GM18951 (cell line): ENCODE results near the gene IFI27L2.

Experiments
- POLR2A ChIP-seq: IDR thresholded peaks from 4 replicates; pipeline ENCODE4 v1.6.1; 2011; ENCODE audit warnings: mild to moderate bottlenecking; ENCODE audit not compliant: insufficient read length, insufficient read depth; ENCODE audit errors: extremely low read depth
- in situ Hi-C: fragments of 300-500 bp; cut with MboI; formaldehyde crosslinking; loops from one replicate; pipeline ENCODE4 v1.12.0; 2022; ENCODE audit warnings: low sequenced_read_pairs, mixed read lengths, inconsistent platforms; ENCODE audit not compliant: unreplicated experiment

The IFI27L2 gene

DNA sequence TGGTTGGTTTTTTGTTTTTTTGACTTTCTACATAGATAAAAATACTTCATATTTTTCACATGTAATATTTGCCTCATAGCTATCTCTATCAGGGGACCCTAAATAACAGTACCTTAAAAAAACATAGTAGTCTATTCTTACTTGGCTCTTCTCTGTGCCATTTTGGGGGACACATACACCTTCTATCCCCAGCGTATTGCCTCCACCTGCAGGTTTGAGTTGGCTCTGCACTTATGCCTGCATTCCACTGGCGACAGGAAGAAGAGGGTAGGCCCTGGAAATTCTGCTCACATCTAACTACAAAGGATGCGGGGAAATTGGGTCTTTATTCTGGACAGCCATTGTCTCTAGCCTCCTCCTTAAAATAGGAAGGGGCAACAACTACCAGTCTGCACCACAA is 13.8 kb upstream of the IFI27L2 start:
- in situ Hi-C loops = no loop called here

DNA sequence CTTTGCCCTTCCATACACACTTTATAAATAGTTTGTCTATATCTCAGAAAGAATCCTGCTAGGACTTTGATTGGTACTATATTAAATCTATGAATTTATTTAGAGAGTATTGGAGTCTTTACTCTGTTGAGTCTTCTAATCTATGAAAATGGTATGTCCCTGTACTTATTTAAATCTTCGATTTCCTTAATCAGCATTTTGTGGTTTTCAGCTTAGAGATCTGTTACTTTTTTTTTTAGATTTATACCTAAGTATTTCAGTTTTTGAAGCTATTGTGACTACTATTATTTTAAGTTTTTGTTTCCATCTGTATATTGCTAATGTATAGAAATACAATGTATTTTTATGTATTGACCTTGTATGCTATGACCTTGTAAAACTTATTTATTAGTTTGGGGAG is 13.4 kb upstream of the IFI27L2 start:
- TF ChIP-seq POLR2A = no peak
- in situ Hi-C loops = no loop called here

More for the DNA sequence above, 13.8 kb upstream of the IFI27L2 start:
- TF ChIP-seq POLR2A = no peak

DNA sequence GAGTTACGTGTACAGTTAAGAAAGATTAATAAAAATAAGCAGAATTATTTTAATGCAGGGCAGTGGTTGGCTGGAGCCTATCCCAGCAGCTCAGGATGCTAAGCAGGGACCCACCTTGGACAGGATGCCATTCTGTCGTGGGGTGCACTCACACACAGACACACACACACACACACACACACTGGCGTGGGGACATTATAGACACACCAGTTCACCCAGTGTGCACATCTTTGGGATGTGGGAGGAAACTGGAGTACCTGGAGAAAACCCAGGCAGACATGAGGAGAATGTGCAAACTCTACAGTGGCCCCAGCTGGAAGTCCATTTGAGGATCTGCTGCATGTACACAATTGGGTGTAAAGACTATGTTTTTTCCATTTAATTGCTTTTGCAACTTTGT is 12.8 kb upstream of the IFI27L2 start:
- TF ChIP-seq POLR2A = no peak
- in situ Hi-C loops = no loop called here

DNA sequence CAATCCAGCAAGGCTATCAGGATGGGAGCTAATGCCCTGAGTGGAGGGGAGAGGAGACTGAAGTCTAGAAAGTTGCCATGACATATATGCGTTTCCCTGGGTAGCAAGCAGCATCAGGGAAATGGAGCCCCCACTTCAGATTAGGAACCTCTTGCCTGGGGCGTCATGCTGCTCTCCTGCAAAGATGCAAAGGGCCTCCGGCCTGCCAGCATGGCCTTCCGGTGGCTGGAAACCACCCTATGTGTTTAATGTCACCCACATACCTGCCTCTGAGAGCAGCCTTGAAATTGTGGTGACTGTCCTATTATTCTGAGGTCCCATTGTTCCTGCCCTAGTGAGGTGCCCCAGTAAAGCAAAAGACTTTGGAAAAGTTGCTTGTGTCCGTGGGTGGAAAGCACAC is 10.0 kb upstream of the IFI27L2 start:
- no peak for TF ChIP-seq POLR2A
- in situ Hi-C loops = loop anchor here (10.0 kb wide), 1 partner anchor 105 kb away; no protein-coding TSS in a partner anchor

DNA sequence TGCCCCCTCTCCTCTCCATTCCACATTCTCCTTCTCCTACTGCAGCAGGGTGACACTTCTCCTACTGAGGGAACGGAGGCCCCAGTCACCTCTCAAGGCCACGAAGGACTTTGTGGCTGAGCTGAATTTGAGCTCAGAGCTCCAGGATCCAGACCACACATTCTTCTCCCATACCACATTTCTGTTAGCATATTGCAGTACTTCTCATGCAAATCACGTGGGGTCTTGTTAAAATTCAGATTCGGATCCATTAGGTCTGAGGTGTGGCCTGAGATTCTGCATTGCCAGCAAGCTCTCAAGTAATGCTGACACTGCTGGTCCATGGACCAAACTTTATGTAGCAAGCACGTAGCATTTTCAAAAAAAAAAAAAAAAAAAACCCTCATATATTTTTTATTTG is 9.6 kb upstream of the IFI27L2 start:
- no peak for TF ChIP-seq POLR2A
- in situ Hi-C loops = loop anchor here (10.0 kb wide), 1 partner anchor 104 kb away; no protein-coding TSS in a partner anchor

DNA sequence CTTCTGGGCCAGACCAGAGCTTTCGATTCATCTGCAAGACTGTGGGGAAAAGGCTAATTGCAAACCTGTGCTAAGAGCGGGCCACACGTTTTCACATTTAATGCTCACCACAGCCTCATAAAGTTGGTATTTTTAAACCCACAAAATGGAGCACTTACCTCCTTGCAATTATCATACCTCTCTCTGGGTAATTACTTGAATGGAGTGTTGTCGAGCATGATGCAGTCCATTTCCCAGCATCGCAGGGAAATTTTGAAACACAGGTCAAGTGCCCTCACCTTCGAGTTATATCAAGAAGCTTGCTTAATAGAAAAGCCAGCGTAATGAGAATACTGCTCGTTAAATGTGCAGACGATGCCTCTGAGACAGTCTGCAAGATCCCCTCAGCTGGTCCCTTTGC is 8.8 kb upstream of the IFI27L2 start:
- TF ChIP-seq POLR2A = no peak
- in situ Hi-C loops = loop anchor here (10.0 kb wide), 1 partner anchor 103 kb away; no protein-coding TSS in a partner anchor

DNA sequence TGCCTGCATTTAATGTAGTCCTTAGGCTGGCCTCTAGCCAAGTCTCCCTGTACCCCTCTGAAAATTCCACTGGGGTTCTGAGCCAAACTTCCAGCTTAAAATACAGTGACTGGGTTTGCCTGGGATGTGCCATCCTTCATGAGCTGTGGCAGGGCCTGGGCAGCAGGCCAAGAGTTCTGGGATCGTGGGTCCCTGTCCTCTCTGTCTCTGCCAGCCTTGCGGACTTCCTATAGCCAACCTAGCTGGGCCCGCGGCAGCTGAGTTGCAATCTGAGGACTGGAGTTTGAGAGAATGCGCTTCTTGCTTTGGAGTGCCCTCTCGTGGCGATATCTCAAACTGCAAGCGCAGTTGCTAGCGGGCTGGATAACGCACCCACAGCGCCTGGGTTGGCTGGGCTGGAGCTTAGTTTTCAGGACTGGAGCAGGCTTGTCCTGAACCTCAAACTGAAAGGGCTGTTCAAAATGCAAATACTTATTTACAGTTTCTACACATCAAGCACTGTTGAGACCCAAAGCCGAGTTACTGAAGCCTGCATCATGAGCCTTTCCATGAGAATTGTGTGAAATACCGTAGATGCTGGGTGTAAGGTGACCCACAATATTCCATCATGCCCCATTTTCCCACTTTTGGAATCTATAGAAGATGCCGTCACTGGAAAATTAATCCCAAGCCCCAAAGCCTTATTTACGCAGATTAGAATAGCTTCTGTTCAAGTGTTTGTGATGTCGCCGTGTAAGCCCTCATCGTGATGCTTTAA is 7.3 kb upstream of the IFI27L2 start:
- TF ChIP-seq POLR2A = no peak
- in situ Hi-C loops = loop anchor here (10.0 kb wide), 1 partner anchor 102 kb away; no protein-coding TSS in a partner anchor

DNA sequence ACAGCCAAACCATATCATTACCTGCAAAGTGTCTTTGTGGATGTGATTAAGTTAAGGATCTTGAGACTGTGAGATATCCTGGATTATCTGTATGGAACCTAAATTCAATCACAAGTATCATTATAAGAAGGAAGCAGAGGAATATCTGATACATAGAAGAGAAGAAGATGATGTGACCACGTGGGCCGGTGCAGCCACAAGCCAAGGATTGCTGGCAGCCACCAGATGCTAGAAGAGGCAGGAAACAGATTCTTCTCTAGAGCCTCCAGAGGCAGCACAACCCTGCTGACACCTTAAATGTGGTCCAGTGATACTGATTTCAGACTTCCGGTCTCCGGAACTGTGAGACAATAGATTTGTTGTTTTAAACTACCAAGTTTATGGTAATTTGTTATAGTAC is 6.1 kb upstream of the IFI27L2 start:
- TF ChIP-seq POLR2A = no peak
- in situ Hi-C loops = loop anchor here (10.0 kb wide), 1 partner anchor 101 kb away; no protein-coding TSS in a partner anchor

DNA sequence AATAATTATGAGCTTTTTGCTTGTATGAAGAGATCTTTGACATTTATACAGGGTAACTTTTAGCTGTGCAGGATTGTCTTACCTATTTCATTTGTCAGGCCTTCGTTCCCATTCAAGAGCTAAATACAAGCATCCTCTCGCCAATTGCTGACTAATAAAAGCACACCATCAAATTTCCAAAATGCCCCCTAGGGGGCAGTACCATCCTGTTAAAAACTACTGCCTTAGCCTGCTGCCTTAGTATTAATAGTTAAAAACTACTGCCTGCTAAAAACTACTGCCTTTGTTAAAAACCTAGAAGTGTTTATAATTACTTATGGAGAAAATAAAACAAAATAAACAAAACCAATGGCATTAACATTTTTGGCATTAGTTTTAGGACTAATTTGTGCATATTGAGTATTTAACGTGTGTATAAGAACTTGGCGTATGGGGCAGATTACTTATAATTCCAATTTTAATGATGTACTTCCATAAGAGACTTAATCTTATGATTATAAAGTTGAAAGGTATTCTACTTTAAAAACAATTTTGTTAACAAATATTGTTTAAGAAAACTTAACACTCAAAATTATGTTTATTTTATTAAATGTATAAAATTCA is 3.0 kb upstream of the IFI27L2 start:
- TF ChIP-seq POLR2A = no peak
- in situ Hi-C loops = loop anchor here (10.0 kb wide), 1 partner anchor 98 kb away; no protein-coding TSS in a partner anchor

DNA sequence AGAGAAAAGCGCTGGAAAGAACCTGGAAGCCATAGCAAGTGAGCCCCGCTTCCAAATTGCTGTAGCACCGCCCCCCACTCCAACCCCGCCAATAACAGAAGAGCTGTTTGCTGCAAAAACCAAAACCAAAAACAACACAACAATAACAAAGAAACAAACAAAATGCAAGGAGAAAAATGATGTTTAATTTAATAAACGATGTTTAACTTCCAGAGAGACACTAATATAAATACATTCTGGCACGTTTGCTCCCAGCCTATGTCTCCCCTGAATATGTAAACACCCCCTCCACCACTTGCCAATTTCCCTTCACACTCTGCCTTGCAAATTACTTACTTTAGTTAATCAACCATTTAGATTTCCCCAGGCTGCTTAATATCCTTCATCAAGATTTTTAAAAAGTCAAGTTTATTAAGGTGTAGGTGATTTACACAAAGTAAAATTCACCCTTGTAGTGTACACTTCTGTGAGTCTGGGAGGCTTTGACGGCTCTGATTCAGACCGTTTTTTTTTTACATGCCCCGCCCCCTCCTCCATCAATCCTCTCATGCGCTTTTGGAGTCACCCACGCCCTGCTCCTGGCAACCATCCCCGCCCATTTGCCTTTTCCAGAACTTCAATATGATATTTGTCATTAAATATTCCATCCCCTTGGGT is 482 bp upstream of the IFI27L2 start:
- no peak for TF ChIP-seq POLR2A
- in situ Hi-C loops = loop anchor here (10.0 kb wide), 1 partner anchor 95 kb away; no protein-coding TSS in a partner anchor

DNA sequence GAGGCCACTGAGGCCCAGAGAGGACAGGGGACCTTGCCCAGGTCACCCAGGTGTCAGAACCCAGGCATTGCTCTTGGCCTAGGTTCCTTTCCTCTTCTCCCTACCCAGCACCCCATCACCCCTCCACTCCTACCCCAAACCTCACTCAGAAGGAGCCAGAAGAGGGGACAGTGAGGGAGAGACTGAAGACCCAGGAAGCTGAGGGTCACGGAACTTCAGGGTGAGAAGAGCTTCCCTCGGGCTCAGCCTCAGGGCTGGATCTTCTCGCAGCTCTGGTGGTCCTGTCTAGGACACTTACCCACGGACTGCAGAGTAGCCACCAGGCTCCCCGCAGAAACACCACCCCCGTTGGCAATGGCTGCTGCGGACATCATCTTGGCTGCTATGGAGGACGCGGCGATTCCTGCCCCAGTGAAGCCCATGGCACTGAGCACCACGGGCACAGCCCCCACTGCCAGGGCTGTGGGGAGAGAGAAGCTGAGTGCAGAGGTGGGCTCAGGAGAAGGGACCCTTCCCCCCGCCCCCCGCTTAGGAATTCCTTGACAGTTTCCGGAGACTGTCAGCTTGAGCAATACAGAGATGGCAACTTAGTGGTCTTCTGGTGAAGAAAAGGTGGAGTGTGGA is 1.1 kb downstream of the IFI27L2 start:
- no peak for TF ChIP-seq POLR2A
- in situ Hi-C loops = no loop called here

DNA sequence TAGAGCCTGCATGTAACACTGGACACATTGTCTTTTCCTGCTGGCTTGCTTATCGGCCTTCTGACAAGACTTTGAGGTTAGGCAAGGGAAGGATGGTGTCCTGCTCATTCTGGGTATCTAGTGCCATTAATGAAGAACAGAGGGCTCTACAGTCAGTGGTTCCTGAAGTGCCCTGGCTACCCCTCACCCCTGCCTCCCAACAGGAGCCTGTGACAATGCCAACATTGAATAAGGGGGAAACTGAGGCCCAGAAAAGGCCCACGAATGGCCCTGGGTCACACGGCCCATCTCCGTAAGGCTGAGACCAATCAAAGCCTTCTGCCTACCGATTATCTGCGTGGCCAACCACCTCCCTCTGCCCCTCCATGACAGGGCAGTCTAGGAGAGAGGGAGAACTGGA is 2.1 kb downstream of the IFI27L2 start:
- no peak for TF ChIP-seq POLR2A
- in situ Hi-C loops = no loop called here

DNA sequence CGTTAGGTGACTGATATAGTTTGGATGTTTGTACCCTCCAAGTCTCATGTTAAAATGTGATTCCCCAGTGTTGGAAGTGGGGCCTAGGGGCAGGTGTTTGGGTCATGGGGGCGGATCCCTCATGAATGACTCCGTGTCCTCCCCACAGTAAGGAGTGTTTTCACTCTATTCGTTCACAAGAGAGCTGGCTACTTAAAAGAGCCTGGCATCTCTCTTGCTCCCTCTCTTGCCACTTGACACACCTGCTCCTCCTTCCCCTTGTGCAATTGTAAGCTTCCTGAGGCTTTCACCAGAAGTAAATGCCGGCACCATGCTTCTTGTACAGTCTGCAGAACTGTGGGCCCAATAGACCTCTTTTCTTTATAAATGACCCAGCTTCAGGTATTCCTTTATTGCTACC is 2.6 kb downstream of the IFI27L2 start:
- TF ChIP-seq POLR2A = no peak
- in situ Hi-C loops = no loop called here
